ENCODE data around the gene NBEA. TPM values are rescaled to one million over a fixed set of nuclear protein-coding genes. Genes with fewer than 3 reads are reported as not detected.

NBEA gene
- total RNA-seq, 1 experiment from 2014 or later: 4.4 TPM

DNA sequence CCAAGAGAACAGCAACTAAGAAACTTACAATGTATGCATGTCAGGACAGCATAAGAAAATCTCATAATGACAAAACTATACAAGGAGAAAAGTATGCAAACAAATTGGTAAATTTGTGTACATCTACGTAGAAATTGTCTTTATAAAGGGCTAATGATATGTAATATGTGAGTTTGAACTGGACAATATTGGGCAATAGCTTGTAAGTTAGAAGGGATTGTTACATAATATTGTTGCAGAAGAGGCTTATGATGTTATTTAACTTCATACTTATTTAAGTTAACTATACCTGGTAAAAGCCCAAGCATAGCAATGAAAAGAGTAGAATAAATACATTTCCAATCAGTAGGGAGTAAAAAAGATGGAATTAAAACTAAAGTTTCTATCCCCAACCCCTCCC is 400.4 kb downstream of the NBEA start:
- ATAC-seq: no peak
- intact Hi-C loops (cut with micrococcal nuclease): no loop called here
- H3K36me3 ChIP-seq (ENCODE audit: low read depth, low read length): no peaks in the 10 kb centered on the region

DNA sequence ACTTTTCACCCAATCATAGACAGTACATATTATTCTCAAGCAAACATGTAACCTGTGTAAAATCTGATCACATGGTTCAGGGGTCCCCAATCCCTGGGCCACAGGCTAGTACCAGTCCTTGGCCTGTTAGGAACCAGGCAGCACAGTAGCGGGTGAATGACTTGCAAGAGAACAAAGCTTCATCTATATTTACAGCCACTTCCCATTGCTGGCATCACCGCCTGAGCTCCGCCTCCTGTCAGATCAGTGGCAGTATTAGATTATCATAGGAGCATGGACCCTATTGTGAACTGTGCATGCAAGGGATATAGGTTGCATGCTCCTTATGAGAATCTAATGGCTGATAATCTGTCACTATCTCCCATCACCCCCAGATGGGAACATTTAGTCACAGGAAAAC is 401.3 kb downstream of the NBEA start:
- no peaks in the 10 kb centered on the region for H3K4me1 ChIP-seq (ENCODE audit: insufficient read depth, low read length)
- no peak overlapping the region for H3K4me3 ChIP-seq (ENCODE audit: low read length)
- CTCF ChIA-PET: no interaction called here
- no peaks in the 10 kb centered on the region for H3K27me3 ChIP-seq (ENCODE audit: low read length)
- BruUV-seq (replicated peaks): no TSS peak
- TF ChIP-seq EZH2 (IDR thresholded peaks at IDR 0.05; ENCODE audit: low read length, unreplicated experiment) (no peak), EZH2phosphoT487 (IDR thresholded peaks at IDR 0.05; ENCODE audit: borderline replicate concordance, low read length) (no peak)
- TF ChIP-seq, protein P1, sequence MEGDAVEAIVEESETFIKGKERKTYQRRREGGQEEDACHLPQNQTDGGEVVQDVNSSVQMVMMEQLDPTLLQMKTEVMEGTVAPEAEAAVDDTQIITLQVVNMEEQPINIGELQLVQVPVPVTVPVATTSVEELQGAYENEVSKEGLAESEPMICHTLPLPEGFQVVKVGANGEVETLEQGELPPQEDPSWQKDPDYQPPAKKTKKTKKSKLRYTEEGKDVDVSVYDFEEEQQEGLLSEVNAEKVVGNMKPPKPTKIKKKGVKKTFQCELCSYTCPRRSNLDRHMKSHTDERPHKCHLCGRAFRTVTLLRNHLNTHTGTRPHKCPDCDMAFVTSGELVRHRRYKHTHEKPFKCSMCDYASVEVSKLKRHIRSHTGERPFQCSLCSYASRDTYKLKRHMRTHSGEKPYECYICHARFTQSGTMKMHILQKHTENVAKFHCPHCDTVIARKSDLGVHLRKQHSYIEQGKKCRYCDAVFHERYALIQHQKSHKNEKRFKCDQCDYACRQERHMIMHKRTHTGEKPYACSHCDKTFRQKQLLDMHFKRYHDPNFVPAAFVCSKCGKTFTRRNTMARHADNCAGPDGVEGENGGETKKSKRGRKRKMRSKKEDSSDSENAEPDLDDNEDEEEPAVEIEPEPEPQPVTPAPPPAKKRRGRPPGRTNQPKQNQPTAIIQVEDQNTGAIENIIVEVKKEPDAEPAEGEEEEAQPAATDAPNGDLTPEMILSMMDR (conservative IDR thresholded peaks at IDR 0.05; ENCODE audit: low read depth, low read length): no peak
- H3K4me2 ChIP-seq (ENCODE audit: low read length): no peak overlapping the region
- H3F3A ChIP-seq (ENCODE audit: low read length, unreplicated experiment): no peaks in the 10 kb centered on the region
- no peak overlapping the region for H3K9ac ChIP-seq (ENCODE audit: low read length)
- ATAC-seq: no peak
- no peaks in the 10 kb centered on the region for H4K20me1 ChIP-seq (ENCODE audit: low read length)
- no peak for DNase-seq
- no peaks in the 10 kb centered on the region for H3K9me3 ChIP-seq (ENCODE audit: low read length)
- no peaks in the 10 kb centered on the region for H3K79me2 ChIP-seq (ENCODE audit: low read length)
- POLR2A ChIA-PET (ENCODE audit: unreplicated experiment): no interaction called here
- intact Hi-C loops (cut with micrococcal nuclease): no loop called here
- no peaks in the 10 kb centered on the region for H3K9me2 ChIP-seq (replicated peaks; ENCODE audit: low read length)
- no peak overlapping the region for H2AFZ ChIP-seq (ENCODE audit: low read length)
- no peaks in the 10 kb centered on the region for H3K36me3 ChIP-seq (ENCODE audit: low read depth, low read length)
- no peak overlapping the region for H3K27ac ChIP-seq (ENCODE audit: low read length)

More for the DNA sequence above, 400.4 kb downstream of the NBEA start:
- H4K20me1 ChIP-seq (ENCODE audit: low read length): no peaks in the 10 kb centered on the region
- TF ChIP-seq, protein P1 (conservative IDR thresholded peaks at IDR 0.05; ENCODE audit: low read depth, low read length): no peak
- no peaks in the 10 kb centered on the region for H3K27me3 ChIP-seq (ENCODE audit: low read length)
- POLR2A ChIA-PET (ENCODE audit: unreplicated experiment): no interaction called here
- no peak overlapping the region for H3K9ac ChIP-seq (ENCODE audit: low read length)
- H3K9me3 ChIP-seq (ENCODE audit: low read length): no peaks in the 10 kb centered on the region
- CTCF ChIA-PET: no interaction called here
- no peaks in the 10 kb centered on the region for H3F3A ChIP-seq (ENCODE audit: low read length, unreplicated experiment)
- no peaks in the 10 kb centered on the region for H3K79me2 ChIP-seq (ENCODE audit: low read length)
- H3K4me3 ChIP-seq (ENCODE audit: low read length): no peak overlapping the region
- BruUV-seq (replicated peaks): no TSS peak
- H3K4me2 ChIP-seq (ENCODE audit: low read length): no peak overlapping the region
- DNase-seq: no peak
- H2AFZ ChIP-seq (ENCODE audit: low read length): no peak overlapping the region
- H3K9me2 ChIP-seq (replicated peaks; ENCODE audit: low read length): no peaks in the 10 kb centered on the region
- no peaks in the 10 kb centered on the region for H3K4me1 ChIP-seq (ENCODE audit: insufficient read depth, low read length)
- H3K27ac ChIP-seq (ENCODE audit: low read length): no peak overlapping the region

DNA sequence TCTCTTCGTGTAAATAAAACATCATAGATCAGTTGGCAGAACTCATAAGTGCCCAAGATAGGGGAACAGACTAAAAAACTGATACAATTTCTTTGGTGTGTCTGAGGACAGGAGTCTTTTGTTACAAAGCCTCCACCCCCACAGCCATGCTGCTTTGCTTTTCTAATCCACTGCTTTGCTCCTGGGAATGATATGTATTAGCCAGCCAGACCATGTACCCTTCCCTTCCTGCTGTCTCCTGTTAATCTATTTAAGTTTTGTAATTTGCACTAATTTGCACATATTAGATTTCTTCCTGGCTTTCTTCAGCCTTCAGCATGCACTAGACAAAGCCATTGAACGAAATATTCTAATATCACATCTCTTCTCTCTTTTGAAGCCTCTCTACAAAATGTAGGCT is 403.9 kb downstream of the NBEA start:
- no TSS peak for BruUV-seq (replicated peaks)
- CTCF ChIA-PET: no interaction called here
- intact Hi-C loops (cut with micrococcal nuclease): no loop called here
- Histone ChIP-seq H3F3A (ENCODE audit: low read length, unreplicated experiment) (no peaks in the 10 kb centered on the region), H3K27ac (ENCODE audit: low read length) (no peak overlapping the region), H4K20me1 (ENCODE audit: low read length) (no peaks in the 10 kb centered on the region), H3K9me3 (ENCODE audit: low read length) (no peaks in the 10 kb centered on the region), H3K9ac (ENCODE audit: low read length) (no peak overlapping the region), H3K4me2 (ENCODE audit: low read length) (no peak overlapping the region), H3K36me3 (ENCODE audit: low read depth, low read length) (no peaks in the 10 kb centered on the region), H3K79me2 (ENCODE audit: low read length) (no peaks in the 10 kb centered on the region), H3K27me3 (ENCODE audit: low read length) (no peaks in the 10 kb centered on the region), H2AFZ (ENCODE audit: low read length) (no peak overlapping the region), H3K4me3 (ENCODE audit: low read length) (no peak overlapping the region), H3K4me1 (ENCODE audit: insufficient read depth, low read length) (peaks cover 12% of the 10 kb centered on the region), H3K9me2 (replicated peaks; ENCODE audit: low read length) (no peaks in the 10 kb centered on the region)
- ATAC-seq (no peak), DNase-seq (no peak)
- TF ChIP-seq, protein P1 (conservative IDR thresholded peaks at IDR 0.05; ENCODE audit: low read depth, low read length): no peak
- no peak for TF ChIP-seq EZH2 (IDR thresholded peaks at IDR 0.05; ENCODE audit: low read length, unreplicated experiment)
- TF ChIP-seq EZH2phosphoT487 (IDR thresholded peaks at IDR 0.05; ENCODE audit: borderline replicate concordance, low read length): no peak
- POLR2A ChIA-PET (ENCODE audit: unreplicated experiment): no interaction called here
